Lower lobe of right lung (tissue), 2 donors: ENCODE results near the gene SOCS7. TPM values are rescaled to one million over a fixed set of nuclear protein-coding genes. Genes with fewer than 3 reads are reported as not detected.

Experiments
- ATAC-seq, 2 donors: fragments of 200-7000 bp; cut with Tn5 transposase; one replicate each; pipeline ENCODE4 v1.9.1; 2020 to 2022; ENCODE audit warnings: mild to moderate bottlenecking in 2 of 2, moderate library complexity in 2 of 2
- DNase-seq: peaks from one replicate; pipeline ENCODE4 v3.0.0-alpha.2; 2020
- H3K27ac ChIP-seq: fragments of 200-600 bp; one replicate; pipeline ENCODE4 v1.8.0; 2022
- H3K27me3 ChIP-seq: fragments of 200-600 bp; one replicate; pipeline ENCODE4 v1.8.0; 2022; ENCODE audit warnings: low read depth
- H3K36me3 ChIP-seq: fragments of 200-600 bp; one replicate; pipeline ENCODE4 v1.8.0; 2022; ENCODE audit warnings: mild to moderate bottlenecking
- H3K4me1 ChIP-seq: fragments of 200-600 bp; one replicate; pipeline ENCODE4 v1.8.0; 2022
- H3K4me3 ChIP-seq: fragments of 200-600 bp; one replicate; pipeline ENCODE4 v1.8.0; 2022; ENCODE audit warnings: mild to moderate bottlenecking
- H3K9me3 ChIP-seq: fragments of 200-600 bp; one replicate; pipeline ENCODE4 v1.8.0; 2022
- intact Hi-C: fragments of 100-400 bp; cut with DNase I; formaldehyde crosslinking; loops from one replicate; pipeline ENCODE4 v1.11.0; 2022
- total RNA-seq: library from RNA; stranded (reverse); fragmentation: NEBNext Ultra II Directional; extraction: Animal tissue kit (Norgen Biotek cat#: 25700); gene quantifications from one replicate; pipeline ENCODE4 v1.2.1, GENCODE V29; 2021
- TF ChIP-seq, protein P1 (sequence below): fragments of 200-600 bp; IDR thresholded peaks from one replicate; pipeline ENCODE4 v1.8.0; 2022; ENCODE audit warnings: antibody characterized with exemption, mild to moderate bottlenecking
- donor health status: DM: no; HTN: yes; CAD: no; lungs with severe emphysema.

The SOCS7 gene
- total RNA-seq, 1 donor from 2014 or later, result 23.0 TPM

DNA sequence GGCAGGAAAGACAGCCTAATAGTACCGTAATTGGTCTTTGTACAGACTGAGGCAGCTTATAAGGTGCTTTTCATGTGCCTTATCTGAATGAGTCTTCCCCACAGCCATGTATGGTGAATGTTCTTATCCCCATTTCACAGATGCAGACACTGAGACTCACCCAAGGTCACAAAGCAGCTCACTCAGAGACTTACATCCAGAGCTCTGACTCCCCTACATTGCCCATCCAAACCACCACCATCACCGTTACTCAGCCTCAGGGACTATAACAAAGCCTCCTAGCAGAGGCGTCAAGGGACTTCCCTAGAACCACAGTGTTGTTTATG lies 7.3 kb upstream of the SOCS7 start:
- DNase-seq (no peak), ATAC-seq (no peak)
- no peaks in the 10 kb centered on the region for H3K36me3 ChIP-seq
- H3K9me3 ChIP-seq, result no peaks in the 10 kb centered on the region
- no peak overlapping the region for H3K27ac ChIP-seq
- no peaks in the 10 kb centered on the region for H3K27me3 ChIP-seq
- no peak overlapping the region for H3K4me3 ChIP-seq
- TF ChIP-seq, protein P1, sequence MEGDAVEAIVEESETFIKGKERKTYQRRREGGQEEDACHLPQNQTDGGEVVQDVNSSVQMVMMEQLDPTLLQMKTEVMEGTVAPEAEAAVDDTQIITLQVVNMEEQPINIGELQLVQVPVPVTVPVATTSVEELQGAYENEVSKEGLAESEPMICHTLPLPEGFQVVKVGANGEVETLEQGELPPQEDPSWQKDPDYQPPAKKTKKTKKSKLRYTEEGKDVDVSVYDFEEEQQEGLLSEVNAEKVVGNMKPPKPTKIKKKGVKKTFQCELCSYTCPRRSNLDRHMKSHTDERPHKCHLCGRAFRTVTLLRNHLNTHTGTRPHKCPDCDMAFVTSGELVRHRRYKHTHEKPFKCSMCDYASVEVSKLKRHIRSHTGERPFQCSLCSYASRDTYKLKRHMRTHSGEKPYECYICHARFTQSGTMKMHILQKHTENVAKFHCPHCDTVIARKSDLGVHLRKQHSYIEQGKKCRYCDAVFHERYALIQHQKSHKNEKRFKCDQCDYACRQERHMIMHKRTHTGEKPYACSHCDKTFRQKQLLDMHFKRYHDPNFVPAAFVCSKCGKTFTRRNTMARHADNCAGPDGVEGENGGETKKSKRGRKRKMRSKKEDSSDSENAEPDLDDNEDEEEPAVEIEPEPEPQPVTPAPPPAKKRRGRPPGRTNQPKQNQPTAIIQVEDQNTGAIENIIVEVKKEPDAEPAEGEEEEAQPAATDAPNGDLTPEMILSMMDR, result no peak
- H3K4me1 ChIP-seq, result no peaks in the 10 kb centered on the region
- intact Hi-C loops, result no loop called here

GRCh38 chr17:38345743-38346142 lies 5.9 kb upstream of the SOCS7 start:
- ATAC-seq (no peak), DNase-seq (no peak)
- Histone ChIP-seq H3K27me3 (no peaks in the 10 kb centered on the region), H3K4me3 (no peak overlapping the region), H3K4me1 (no peaks in the 10 kb centered on the region), H3K36me3 (no peaks in the 10 kb centered on the region), H3K27ac (no peak overlapping the region), H3K9me3 (no peaks in the 10 kb centered on the region)
- TF ChIP-seq, protein P1, result no peak
- intact Hi-C loops, result no loop called here

- intact Hi-C loops, result no loop called here
- peak; percentile 86 for DNase-seq
- no peak overlapping the region for H3K4me3 ChIP-seq
- ATAC-seq, result peak; percentile 64 to 77
- TF ChIP-seq, protein P1, result peak; percentile 91
- H3K36me3 ChIP-seq, result no peaks in the 10 kb centered on the region
- H3K4me1 ChIP-seq, result peaks cover 12% of the 10 kb centered on the region
- H3K27ac ChIP-seq, result no peak overlapping the region
- H3K9me3 ChIP-seq, result no peaks in the 10 kb centered on the region
- no peaks in the 10 kb centered on the region for H3K27me3 ChIP-seq
These were observed 2.4 kb upstream of the SOCS7 start for GRCh38 chr17:38349097-38349730.

GRCh38 chr17:38350035-38350434 lies 1.6 kb upstream of the SOCS7 start:
- no peak for ATAC-seq
- no peak overlapping the region for H3K27ac ChIP-seq
- DNase-seq, result no peak
- H3K9me3 ChIP-seq, result no peaks in the 10 kb centered on the region
- H3K4me1 ChIP-seq, result peaks cover 20% of the 10 kb centered on the region
- TF ChIP-seq, protein P1, result no peak
- no peaks in the 10 kb centered on the region for H3K36me3 ChIP-seq
- no peaks in the 10 kb centered on the region for H3K27me3 ChIP-seq
- H3K4me3 ChIP-seq, result no peak overlapping the region
- intact Hi-C loops, result loop anchor here (10.0 kb wide), 1 partner anchor 55 kb away; no protein-coding TSS in a partner anchor

DNA sequence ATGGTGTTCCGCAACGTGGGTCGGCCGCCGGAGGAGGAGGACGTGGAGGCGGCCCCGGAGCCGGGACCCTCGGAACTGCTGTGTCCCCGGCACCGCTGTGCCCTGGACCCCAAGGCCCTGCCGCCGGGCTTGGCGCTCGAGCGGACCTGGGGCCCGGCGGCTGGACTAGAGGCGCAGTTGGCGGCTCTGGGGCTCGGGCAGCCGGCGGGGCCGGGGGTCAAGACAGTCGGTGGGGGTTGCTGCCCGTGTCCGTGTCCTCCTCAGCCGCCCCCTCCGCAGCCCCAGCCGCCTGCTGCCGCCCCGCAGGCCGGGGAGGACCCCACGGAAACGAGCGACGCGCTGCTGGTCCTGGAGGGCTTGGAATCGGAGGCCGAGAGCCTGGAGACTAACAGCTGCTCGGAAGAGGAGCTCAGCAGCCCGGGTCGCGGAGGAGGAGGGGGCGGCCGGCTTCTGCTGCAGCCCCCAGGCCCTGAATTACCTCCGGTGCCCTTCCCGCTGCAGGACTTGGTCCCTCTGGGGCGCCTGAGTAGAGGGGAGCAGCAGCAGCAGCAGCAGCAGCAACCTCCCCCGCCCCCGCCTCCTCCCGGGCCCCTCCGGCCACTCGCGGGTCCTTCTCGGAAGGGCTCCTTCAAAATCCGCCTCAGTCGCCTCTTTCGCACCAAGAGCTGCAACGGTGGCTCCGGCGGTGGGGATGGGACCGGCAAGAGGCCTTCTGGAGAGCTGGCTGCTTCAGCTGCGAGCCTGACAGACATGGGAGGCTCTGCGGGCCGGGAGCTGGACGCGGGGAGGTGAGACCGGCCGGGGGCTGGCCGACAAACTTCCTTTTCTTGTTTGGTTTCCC lies 821 bp downstream of the SOCS7 start:
- peak overlapping the region; percentile 86 for H3K4me3 ChIP-seq
- H3K4me1 ChIP-seq, result peaks cover 28% of the 10 kb centered on the region
- intact Hi-C loops, result loop anchor here (10.0 kb wide), 1 partner anchor 52 kb away; no protein-coding TSS in a partner anchor
- DNase-seq (peak; percentile 60), ATAC-seq (peak; percentile 14 to 31)
- H3K27me3 ChIP-seq, result no peaks in the 10 kb centered on the region
- peak overlapping the region; percentile 83 for H3K27ac ChIP-seq
- no peaks in the 10 kb centered on the region for H3K36me3 ChIP-seq
- TF ChIP-seq, protein P1, result no peak
- H3K9me3 ChIP-seq, result no peaks in the 10 kb centered on the region
